ENCODE results near the gene ADGRB3. TPM values are rescaled to one million over a fixed set of nuclear protein-coding genes. Genes with fewer than 3 reads are reported as not detected.

ADGRB3 gene
- total and polyA plus RNA-seq, 2 donors (not counting 3 experiments of a cell fraction or from before 2014, with no cell fraction given) = not detected

DNA sequence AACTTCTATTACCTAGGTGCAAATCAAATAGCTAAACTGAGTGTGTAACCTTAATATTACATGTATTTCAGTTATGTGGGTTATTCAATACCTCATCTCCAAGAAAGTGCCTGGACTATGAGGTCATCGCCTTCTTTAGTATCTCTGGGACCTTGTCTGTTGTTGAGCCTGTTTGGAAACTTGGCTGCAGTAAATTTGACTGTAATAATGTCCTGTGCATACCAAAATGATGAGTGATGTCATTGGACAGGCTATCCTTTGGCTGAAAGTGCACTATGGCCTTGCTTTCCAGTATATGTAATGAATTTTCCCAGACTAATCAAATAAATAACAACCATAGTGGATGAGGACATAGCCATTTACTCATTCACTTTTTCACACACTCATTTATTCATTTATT, 455.1 kb downstream of the ADGRB3 start:
- Histone ChIP-seq H3K27me3 (ENCODE audit: control insufficient read depth in 2 of 2, insufficient read depth in 2 of 2, low read length in 2 of 2) (no peaks in the 10 kb centered on the region), H3K4me2 (ENCODE audit: insufficient read depth, low read length) (no peak overlapping the region), H3K4me1 (ENCODE audit: control insufficient read depth, extremely low read depth, insufficient read depth, low read length) (no peaks in the 10 kb centered on the region), H3K36me3 (ENCODE audit: control insufficient read depth in 2 of 2, extremely low read depth in 1 of 2, insufficient read depth in 2 of 2, low read length in 2 of 2) (no peaks in the 10 kb centered on the region), H3K9me3 (replicated peaks; ENCODE audit: control insufficient read depth, insufficient read depth, low read length) (peaks cover 5% of the 10 kb centered on the region), H3K9ac (replicated peaks; ENCODE audit: extremely low read depth, insufficient read depth, low read length) (no peak overlapping the region), H3K79me2 (ENCODE audit: control insufficient read depth, insufficient read depth, low read length) (no peaks in the 10 kb centered on the region), H4K20me1 (replicated peaks; ENCODE audit: control insufficient read depth, extremely low read depth, insufficient read depth, low read length) (no peaks in the 10 kb centered on the region), H3K27ac (ENCODE audit: insufficient read depth, low read depth, low read length) (no peak overlapping the region), H3K4me3 (replicated peaks in 1 of 3; ENCODE audit: insufficient read depth in 1 of 3, low read depth in 1 of 3, low read length in 3 of 3) (no peak overlapping the region), H2AFZ (ENCODE audit: low read depth, low read length) (no peak overlapping the region), H3K9me1 (replicated peaks; ENCODE audit: control insufficient read depth, extremely low read depth, insufficient read depth, low read length) (no peaks in the 10 kb centered on the region)
- dilution Hi-C loops (cut with MboI; ENCODE audit: extremely low pct_ligation_motif_present, low sequenced_read_pairs) (no loop called here), intact Hi-C loops (cut with micrococcal nuclease) (no loop called here)
- FAIRE-seq = no peak
- TF ChIP-seq POLR2A (IDR thresholded peaks at IDR 0.05; ENCODE audit: low read depth, low read length) (no peak), FOS (IDR thresholded peaks at IDR 0.05; ENCODE audit: borderline replicate concordance, insufficient read depth, low read length) (no peak), GATA2 (IDR thresholded peaks at IDR 0.05; ENCODE audit: insufficient read depth, insufficient read length, low read depth, low read length) (no peak), POLR2AphosphoS5 (IDR thresholded peaks at IDR 0.05; ENCODE audit: insufficient read depth, low read depth, low read length) (no peak), JUN (IDR thresholded peaks at IDR 0.05; ENCODE audit: borderline replicate concordance, insufficient read depth, insufficient read length, low read depth) (no peak), MYC (IDR thresholded peaks at IDR 0.05; ENCODE audit: low read depth, low read length) (no peak), EZH2 (IDR thresholded peaks at IDR 0.05; ENCODE audit: borderline replicate concordance, low read depth, low read length, severe bottlenecking) (no peak)
- TF ChIP-seq, protein P1, sequence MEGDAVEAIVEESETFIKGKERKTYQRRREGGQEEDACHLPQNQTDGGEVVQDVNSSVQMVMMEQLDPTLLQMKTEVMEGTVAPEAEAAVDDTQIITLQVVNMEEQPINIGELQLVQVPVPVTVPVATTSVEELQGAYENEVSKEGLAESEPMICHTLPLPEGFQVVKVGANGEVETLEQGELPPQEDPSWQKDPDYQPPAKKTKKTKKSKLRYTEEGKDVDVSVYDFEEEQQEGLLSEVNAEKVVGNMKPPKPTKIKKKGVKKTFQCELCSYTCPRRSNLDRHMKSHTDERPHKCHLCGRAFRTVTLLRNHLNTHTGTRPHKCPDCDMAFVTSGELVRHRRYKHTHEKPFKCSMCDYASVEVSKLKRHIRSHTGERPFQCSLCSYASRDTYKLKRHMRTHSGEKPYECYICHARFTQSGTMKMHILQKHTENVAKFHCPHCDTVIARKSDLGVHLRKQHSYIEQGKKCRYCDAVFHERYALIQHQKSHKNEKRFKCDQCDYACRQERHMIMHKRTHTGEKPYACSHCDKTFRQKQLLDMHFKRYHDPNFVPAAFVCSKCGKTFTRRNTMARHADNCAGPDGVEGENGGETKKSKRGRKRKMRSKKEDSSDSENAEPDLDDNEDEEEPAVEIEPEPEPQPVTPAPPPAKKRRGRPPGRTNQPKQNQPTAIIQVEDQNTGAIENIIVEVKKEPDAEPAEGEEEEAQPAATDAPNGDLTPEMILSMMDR (IDR thresholded peaks at IDR 0.05; ENCODE audit: extremely low read depth in 1 of 2, insufficient read depth in 1 of 2, low read depth in 1 of 2, low read length in 2 of 2) = no peak
- TF ChIP-seq, protein P2, sequence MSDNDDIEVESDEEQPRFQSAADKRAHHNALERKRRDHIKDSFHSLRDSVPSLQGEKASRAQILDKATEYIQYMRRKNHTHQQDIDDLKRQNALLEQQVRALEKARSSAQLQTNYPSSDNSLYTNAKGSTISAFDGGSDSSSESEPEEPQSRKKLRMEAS (IDR thresholded peaks at IDR 0.05; ENCODE audit: insufficient read depth, insufficient read length) = no peak
- DNase-seq (ENCODE audit: low read depth, low spot score) = no peak
- ChIA-PET CTCF (no interaction called here), POLR2A (no interaction called here)
- BruUV-seq (replicated peaks) = no TSS peak
